Measurements from ENCODE around the gene EIF3L.

DNA sequence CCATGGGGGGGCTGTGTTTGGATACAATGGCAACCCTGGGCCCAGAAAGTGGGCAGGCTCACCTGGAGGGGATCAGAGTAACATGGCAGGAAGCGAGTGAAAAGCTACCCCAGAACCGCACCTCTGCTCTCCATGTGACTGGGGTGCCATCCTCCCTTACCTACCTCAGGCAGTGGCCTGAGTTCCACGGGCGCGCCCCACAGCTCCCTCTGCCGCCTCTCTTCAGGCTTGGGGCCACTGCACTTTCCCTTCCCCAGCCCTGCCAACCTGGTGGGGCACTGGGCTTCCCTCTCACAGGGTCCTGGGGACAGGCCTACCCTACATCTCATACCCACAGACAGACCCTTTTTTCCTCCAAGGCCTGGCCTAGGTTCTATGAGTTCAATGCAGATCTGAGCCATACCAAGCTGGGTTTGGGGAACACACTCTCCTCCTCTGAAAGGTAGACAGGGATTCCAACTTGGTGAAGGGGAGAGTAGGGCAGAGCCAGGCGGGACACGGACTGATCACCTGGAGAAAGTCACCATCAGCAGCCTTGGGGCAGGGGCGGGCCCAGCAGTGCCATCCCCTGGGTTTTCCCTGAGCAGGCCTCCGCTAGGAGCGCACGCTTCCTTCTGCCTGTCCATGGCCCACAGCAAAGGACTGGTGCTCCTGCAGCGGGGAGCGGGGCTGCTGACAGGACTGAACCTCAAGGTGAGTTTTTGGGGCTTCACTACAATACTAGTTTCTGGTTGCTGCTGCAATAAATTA, 19.0 kb upstream of the EIF3L start:
- TF ChIP-seq, protein P1, sequence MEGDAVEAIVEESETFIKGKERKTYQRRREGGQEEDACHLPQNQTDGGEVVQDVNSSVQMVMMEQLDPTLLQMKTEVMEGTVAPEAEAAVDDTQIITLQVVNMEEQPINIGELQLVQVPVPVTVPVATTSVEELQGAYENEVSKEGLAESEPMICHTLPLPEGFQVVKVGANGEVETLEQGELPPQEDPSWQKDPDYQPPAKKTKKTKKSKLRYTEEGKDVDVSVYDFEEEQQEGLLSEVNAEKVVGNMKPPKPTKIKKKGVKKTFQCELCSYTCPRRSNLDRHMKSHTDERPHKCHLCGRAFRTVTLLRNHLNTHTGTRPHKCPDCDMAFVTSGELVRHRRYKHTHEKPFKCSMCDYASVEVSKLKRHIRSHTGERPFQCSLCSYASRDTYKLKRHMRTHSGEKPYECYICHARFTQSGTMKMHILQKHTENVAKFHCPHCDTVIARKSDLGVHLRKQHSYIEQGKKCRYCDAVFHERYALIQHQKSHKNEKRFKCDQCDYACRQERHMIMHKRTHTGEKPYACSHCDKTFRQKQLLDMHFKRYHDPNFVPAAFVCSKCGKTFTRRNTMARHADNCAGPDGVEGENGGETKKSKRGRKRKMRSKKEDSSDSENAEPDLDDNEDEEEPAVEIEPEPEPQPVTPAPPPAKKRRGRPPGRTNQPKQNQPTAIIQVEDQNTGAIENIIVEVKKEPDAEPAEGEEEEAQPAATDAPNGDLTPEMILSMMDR (IDR thresholded peaks at IDR 0.05), result no peak
- TF ChIP-seq POLR2A (IDR thresholded peaks at IDR 0.05), result no peak

All from adrenal gland (tissue), 5 donors.